ENCODE results near the gene RAD51D.

RAD51D gene

DNA sequence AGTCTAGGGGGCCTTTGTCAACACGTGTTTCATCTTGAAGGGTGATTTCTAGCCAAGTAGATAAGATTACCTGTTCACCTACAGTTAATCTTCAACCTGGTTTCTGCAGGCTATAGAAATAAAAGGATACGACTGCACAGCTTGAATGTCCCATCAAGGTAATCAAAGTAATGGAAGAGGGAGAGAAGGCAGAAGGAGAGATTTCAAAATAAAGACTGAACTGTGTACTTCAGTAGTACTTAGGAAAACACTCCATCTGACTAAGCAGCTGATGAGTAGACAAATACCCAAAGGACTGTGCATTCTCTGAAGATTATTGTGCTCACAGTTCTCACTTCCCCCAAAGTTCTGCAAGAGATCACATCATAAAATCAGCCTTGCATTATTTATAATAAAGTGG, 50.3 kb downstream of the RAD51D start:
- no peak overlapping the region for H4K5ac ChIP-seq (ENCODE audit: low read length)
- H3K27me3 ChIP-seq (ENCODE audit: insufficient read depth, low read length, poor library complexity) = no peaks in the 10 kb centered on the region
- H3K79me2 ChIP-seq (ENCODE audit: control insufficient read depth, insufficient read depth, low read length) = no peaks in the 10 kb centered on the region
- no peak overlapping the region for H2BK5ac ChIP-seq (ENCODE audit: low read length)
- no peak overlapping the region for H3K23ac ChIP-seq (ENCODE audit: low read length)
- H3K36me3 ChIP-seq (ENCODE audit: control insufficient read depth, insufficient read depth, low read length) = no peaks in the 10 kb centered on the region
- no peak overlapping the region for H2AK5ac ChIP-seq (ENCODE audit: low read length)
- no peaks in the 10 kb centered on the region for H3K79me1 ChIP-seq (ENCODE audit: low read length)
- no peak overlapping the region for H3K9ac ChIP-seq (ENCODE audit: low read length)
- no CpG with 5 or more reads among the region's 2 CpGs for WGBS (ENCODE audit: extremely low coverage, insufficient coverage, low lambda C conversion rate)
- peaks cover 2% of the 10 kb centered on the region for H3K4me1 ChIP-seq (ENCODE audit: control insufficient read depth, low read depth, low read length)
- no peak overlapping the region for H4K8ac ChIP-seq (ENCODE audit: low read depth, low read length)
- H3K4ac ChIP-seq (ENCODE audit: low read depth, low read length) = no peak overlapping the region
- no peak overlapping the region for H3K18ac ChIP-seq (ENCODE audit: low read length)
- H2BK120ac ChIP-seq (ENCODE audit: low read depth, low read length) = no peak overlapping the region
- no peak overlapping the region for H2BK15ac ChIP-seq (replicated peaks; ENCODE audit: low read depth)
- H3K4me2 ChIP-seq (ENCODE audit: low read length) = no peak overlapping the region
- H3K56ac ChIP-seq (ENCODE audit: low read length) = no peak overlapping the region
- no peak overlapping the region for H3K4me3 ChIP-seq (ENCODE audit: low read length)
- no peak for DNase-seq
- H3K27ac ChIP-seq (ENCODE audit: low read depth, low read length) = no peak overlapping the region

GRCh38 chr17:35068249-35068648, 51.4 kb downstream of the RAD51D start:
- no peak overlapping the region for H4K5ac ChIP-seq (ENCODE audit: low read length)
- H3K4me1 ChIP-seq (ENCODE audit: control insufficient read depth, low read depth, low read length) = peaks cover 2% of the 10 kb centered on the region
- H3K9ac ChIP-seq (ENCODE audit: low read length) = no peak overlapping the region
- H4K8ac ChIP-seq (ENCODE audit: low read depth, low read length) = no peak overlapping the region
- no peak overlapping the region for H3K4me3 ChIP-seq (ENCODE audit: low read length)
- H3K27me3 ChIP-seq (ENCODE audit: insufficient read depth, low read length, poor library complexity) = no peaks in the 10 kb centered on the region
- H3K27ac ChIP-seq (ENCODE audit: low read depth, low read length) = no peak overlapping the region
- H2BK120ac ChIP-seq (ENCODE audit: low read depth, low read length) = no peak overlapping the region
- H3K23ac ChIP-seq (ENCODE audit: low read length) = no peak overlapping the region
- DNase-seq = no peak
- no peak overlapping the region for H2BK5ac ChIP-seq (ENCODE audit: low read length)
- no peaks in the 10 kb centered on the region for H3K79me1 ChIP-seq (ENCODE audit: low read length)
- H3K79me2 ChIP-seq (ENCODE audit: control insufficient read depth, insufficient read depth, low read length) = no peaks in the 10 kb centered on the region
- no peaks in the 10 kb centered on the region for H3K36me3 ChIP-seq (ENCODE audit: control insufficient read depth, insufficient read depth, low read length)
- no peak overlapping the region for H3K4me2 ChIP-seq (ENCODE audit: low read length)
- WGBS (ENCODE audit: extremely low coverage, insufficient coverage, low lambda C conversion rate) = no CpG with 5 or more reads among the region's 2 CpGs
- no peak overlapping the region for H3K56ac ChIP-seq (ENCODE audit: low read length)
- no peak overlapping the region for H2AK5ac ChIP-seq (ENCODE audit: low read length)
- no peak overlapping the region for H3K4ac ChIP-seq (ENCODE audit: low read depth, low read length)
- no peak overlapping the region for H2BK15ac ChIP-seq (replicated peaks; ENCODE audit: low read depth)
- no peak overlapping the region for H3K18ac ChIP-seq (ENCODE audit: low read length)

DNA sequence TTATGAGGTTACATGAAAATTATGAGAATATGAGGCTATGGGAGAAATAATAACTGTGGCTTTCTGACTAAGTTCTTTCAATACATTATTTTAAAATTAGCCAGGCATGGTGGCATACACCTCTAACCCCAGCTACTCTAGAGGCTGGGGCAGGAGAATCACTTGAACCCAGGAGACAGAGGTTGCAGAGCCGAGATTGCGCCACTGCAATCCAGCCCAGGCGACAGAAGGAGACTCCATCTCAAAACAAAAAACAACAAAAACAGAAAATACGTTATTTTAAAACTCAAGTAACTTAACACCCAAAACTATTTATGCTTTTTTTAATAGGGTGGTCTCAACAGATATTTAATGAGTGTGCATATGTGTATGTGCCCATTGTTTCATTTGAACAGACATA, 53.8 kb downstream of the RAD51D start:
- H3K36me3 ChIP-seq (ENCODE audit: control insufficient read depth, insufficient read depth, low read length) = no peaks in the 10 kb centered on the region
- DNase-seq = no peak

GRCh38 chr17:35064516-35065215, 55.0 kb downstream of the RAD51D start:
- H4K5ac ChIP-seq (ENCODE audit: low read length) = no peak overlapping the region
- no peaks in the 10 kb centered on the region for H3K36me3 ChIP-seq (ENCODE audit: control insufficient read depth, insufficient read depth, low read length)
- no peak overlapping the region for H4K8ac ChIP-seq (ENCODE audit: low read depth, low read length)
- no CpG with 5 or more reads among the region's 3 CpGs for WGBS (ENCODE audit: extremely low coverage, insufficient coverage, low lambda C conversion rate)
- H3K9ac ChIP-seq (ENCODE audit: low read length) = peak overlapping the region; percentile 40
- peak overlapping the region; percentile 73 for H3K56ac ChIP-seq (ENCODE audit: low read length)
- no peaks in the 10 kb centered on the region for H3K79me1 ChIP-seq (ENCODE audit: low read length)
- H3K4me2 ChIP-seq (ENCODE audit: low read length) = no peak overlapping the region
- H3K23ac ChIP-seq (ENCODE audit: low read length) = no peak overlapping the region
- H3K27ac ChIP-seq (ENCODE audit: low read depth, low read length) = peak overlapping the region; percentile 90
- H2BK5ac ChIP-seq (ENCODE audit: low read length) = peak overlapping the region; percentile 75
- H3K4me3 ChIP-seq (ENCODE audit: low read length) = no peak overlapping the region
- H2BK120ac ChIP-seq (ENCODE audit: low read depth, low read length) = no peak overlapping the region
- DNase-seq = no peak
- peak overlapping the region; percentile 64 for H2BK15ac ChIP-seq (replicated peaks; ENCODE audit: low read depth)
- no peaks in the 10 kb centered on the region for H3K27me3 ChIP-seq (ENCODE audit: insufficient read depth, low read length, poor library complexity)
- no peak overlapping the region for H2AK5ac ChIP-seq (ENCODE audit: low read length)
- H3K18ac ChIP-seq (ENCODE audit: low read length) = peak overlapping the region; percentile 84
- H3K4me1 ChIP-seq (ENCODE audit: control insufficient read depth, low read depth, low read length) = peaks cover 7% of the 10 kb centered on the region
- no peaks in the 10 kb centered on the region for H3K79me2 ChIP-seq (ENCODE audit: control insufficient read depth, insufficient read depth, low read length)
- H3K4ac ChIP-seq (ENCODE audit: low read depth, low read length) = no peak overlapping the region

More for the DNA sequence above, 53.8 kb downstream of the RAD51D start:
- Histone ChIP-seq H3K4me2 (ENCODE audit: low read length) (no peak overlapping the region), H3K4me3 (ENCODE audit: low read length) (no peak overlapping the region), H2BK15ac (replicated peaks; ENCODE audit: low read depth) (no peak overlapping the region), H3K18ac (ENCODE audit: low read length) (no peak overlapping the region), H3K27me3 (ENCODE audit: insufficient read depth, low read length, poor library complexity) (no peaks in the 10 kb centered on the region), H3K4ac (ENCODE audit: low read depth, low read length) (peak overlapping the region; percentile 70), H3K4me1 (ENCODE audit: control insufficient read depth, low read depth, low read length) (peaks cover 5% of the 10 kb centered on the region), H4K5ac (ENCODE audit: low read length) (no peak overlapping the region), H3K79me1 (ENCODE audit: low read length) (no peaks in the 10 kb centered on the region), H2AK5ac (ENCODE audit: low read length) (no peak overlapping the region), H3K79me2 (ENCODE audit: control insufficient read depth, insufficient read depth, low read length) (no peaks in the 10 kb centered on the region), H2BK5ac (ENCODE audit: low read length) (no peak overlapping the region), H3K9ac (ENCODE audit: low read length) (no peak overlapping the region), H4K8ac (ENCODE audit: low read depth, low read length) (no peak overlapping the region), H3K56ac (ENCODE audit: low read length) (no peak overlapping the region), H3K23ac (ENCODE audit: low read length) (no peak overlapping the region), H2BK120ac (ENCODE audit: low read depth, low read length) (no peak overlapping the region), H3K27ac (ENCODE audit: low read depth, low read length) (no peak overlapping the region)
- no CpG with 5 or more reads among the region's 4 CpGs for WGBS (ENCODE audit: extremely low coverage, insufficient coverage, low lambda C conversion rate)

GRCh38 chr17:35063514-35064223, 56.0 kb downstream of the RAD51D start, which contains the start of gene RFFL:
Gene RFFL, minus strand, starts transcription at chr17:35063707. Its CDS starts 37,154 bp downstream, at chr17:35026553.
- Histone ChIP-seq H2BK120ac (ENCODE audit: low read depth, low read length) (peak within 1 kb of the TSS; percentile 92), H3K79me1 (ENCODE audit: low read length) (no peaks in the 10 kb centered on the region), H2BK5ac (ENCODE audit: low read length) (peak within 1 kb of the TSS; percentile 75), H3K18ac (ENCODE audit: low read length) (peak within 1 kb of the TSS; percentile 99), H3K4me3 (ENCODE audit: low read length) (no peak within 1 kb of the TSS), H3K4ac (ENCODE audit: low read depth, low read length) (peak within 1 kb of the TSS; percentile 99), H4K5ac (ENCODE audit: low read length) (no peak within 1 kb of the TSS), H3K27me3 (ENCODE audit: insufficient read depth, low read length, poor library complexity) (no peaks in the 10 kb centered on the region), H3K23ac (ENCODE audit: low read length) (no peak within 1 kb of the TSS), H3K79me2 (ENCODE audit: control insufficient read depth, insufficient read depth, low read length) (no peaks in the 10 kb centered on the region), H3K4me1 (ENCODE audit: control insufficient read depth, low read depth, low read length) (peaks cover 7% of the 10 kb centered on the region), H3K27ac (ENCODE audit: low read depth, low read length) (peak within 1 kb of the TSS; percentile 98), H2AK5ac (ENCODE audit: low read length) (no peak within 1 kb of the TSS), H3K9ac (ENCODE audit: low read length) (peak within 1 kb of the TSS; percentile 40), H2BK15ac (replicated peaks; ENCODE audit: low read depth) (peak within 1 kb of the TSS; percentile 88), H3K56ac (ENCODE audit: low read length) (peak within 1 kb of the TSS; percentile 73), H4K8ac (ENCODE audit: low read depth, low read length) (peak within 1 kb of the TSS; percentile 66), H3K4me2 (ENCODE audit: low read length) (peak within 1 kb of the TSS; percentile 6), H3K36me3 (ENCODE audit: control insufficient read depth, insufficient read depth, low read length) (no peaks in the 10 kb centered on the region)
- DNase-seq = peak; percentile 99
- no CpG with 5 or more reads among the region's 6 CpGs for WGBS (ENCODE audit: extremely low coverage, insufficient coverage, low lambda C conversion rate)
